ENCODE data around the gene SUV39H1.
A peak's percentile ranks its signal among the peaks of the same experiment; 100 is the strongest.
"Not testable (repeated sequence)": the region's sequence is repeated elsewhere in the genome, so short reads cannot be mapped to it uniquely, and the experiment has no call there.

The SUV39H1 gene

GRCh38 chrX:48688531-48689150 lies 7.9 kb upstream of the SUV39H1 start:
- DNase-seq = no peak

GRCh38 chrX:48689208-48689920 lies 7.2 kb upstream of the SUV39H1 start:
- DNase-seq = no peak

- DNase-seq = not testable (repeated sequence)
Measured at GRCh38 chrX:48691746-48692145, 4.8 kb upstream of the SUV39H1 start.

GRCh38 chrX:48694776-48695533 lies 1.6 kb upstream of the SUV39H1 start:
- DNase-seq = no peak

- DNase-seq = no peak
Measured at GRCh38 chrX:48695534-48695896, 1.0 kb upstream of the SUV39H1 start.

- no peak for DNase-seq
Measured at GRCh38 chrX:48695925-48696300, 621 bp upstream of the SUV39H1 start.

GRCh38 chrX:48696909-48697727 lies 584 bp downstream of the SUV39H1 start:
- peak; percentile 21 to 44 for DNase-seq

- DNase-seq = no peak
Measured at GRCh38 chrX:48698306-48698705, 1.8 kb downstream of the SUV39H1 start.

GRCh38 chrX:48700246-48700645 lies 3.7 kb downstream of the SUV39H1 start:
- DNase-seq = no peak

GRCh38 chrX:48700951-48701653 lies 4.6 kb downstream of the SUV39H1 start:
- DNase-seq = peak in 1 of 2 donors; percentile 5

- DNase-seq = no peak
Measured at GRCh38 chrX:48702032-48702431, 5.5 kb downstream of the SUV39H1 start.

GRCh38 chrX:48702716-48703115 lies 6.2 kb downstream of the SUV39H1 start:
- no peak for DNase-seq

- DNase-seq = no peak
Measured at GRCh38 chrX:48703228-48703627, 6.7 kb downstream of the SUV39H1 start.

- DNase-seq = no peak
Measured at GRCh38 chrX:48703642-48704481, 7.3 kb downstream of the SUV39H1 start.

- DNase-seq = no peak
Measured at GRCh38 chrX:48705871-48706270, 9.3 kb downstream of the SUV39H1 start.

GRCh38 chrX:48709522-48710112 lies 13.1 kb downstream of the SUV39H1 start:
- no peak for DNase-seq

- no peak for DNase-seq
Measured at GRCh38 chrX:48711162-48711928, 14.8 kb downstream of the SUV39H1 start.

GRCh38 chrX:48711929-48712505 lies 15.5 kb downstream of the SUV39H1 start:
- no peak for DNase-seq

- no peak for DNase-seq
Measured at GRCh38 chrX:48713847-48714246, 17.3 kb downstream of the SUV39H1 start.

- DNase-seq = no peak
Measured at GRCh38 chrX:48714573-48714972, 18.0 kb downstream of the SUV39H1 start.
